ENCODE results near the gene SLC25A18.

DNA sequence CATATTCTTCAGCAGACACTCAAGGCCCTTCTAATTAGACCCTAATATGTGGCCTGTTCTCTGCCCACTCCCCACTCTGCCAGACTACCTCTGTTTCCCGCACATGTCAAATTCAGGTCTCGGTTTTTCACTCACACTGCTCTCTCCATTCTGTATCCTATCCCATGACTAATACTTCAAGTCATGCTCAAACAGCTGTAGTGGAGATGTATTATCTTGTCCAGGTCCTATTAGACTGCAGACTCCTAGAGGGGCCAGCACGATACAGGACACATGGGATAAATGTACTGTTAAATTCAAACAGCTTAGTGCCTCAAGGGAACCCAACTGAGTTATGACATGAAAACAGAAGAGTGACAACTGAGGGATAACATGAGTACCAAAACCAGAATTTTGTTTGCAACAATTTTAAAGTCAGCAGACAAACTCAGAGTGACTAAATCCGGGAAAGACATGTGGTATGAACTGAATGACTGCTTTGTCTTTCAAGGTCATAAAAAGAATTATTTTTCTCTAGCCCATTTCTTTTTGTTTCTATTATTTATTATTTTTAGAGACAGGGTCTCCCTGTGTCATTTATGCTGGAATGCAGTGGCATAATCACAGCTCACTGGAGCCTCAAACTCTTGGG is 44.7 kb downstream of the SLC25A18 start:
- TF ChIP-seq POLR2A (IDR thresholded peaks at IDR 0.05) = no peak
- TF ChIP-seq, protein P1, sequence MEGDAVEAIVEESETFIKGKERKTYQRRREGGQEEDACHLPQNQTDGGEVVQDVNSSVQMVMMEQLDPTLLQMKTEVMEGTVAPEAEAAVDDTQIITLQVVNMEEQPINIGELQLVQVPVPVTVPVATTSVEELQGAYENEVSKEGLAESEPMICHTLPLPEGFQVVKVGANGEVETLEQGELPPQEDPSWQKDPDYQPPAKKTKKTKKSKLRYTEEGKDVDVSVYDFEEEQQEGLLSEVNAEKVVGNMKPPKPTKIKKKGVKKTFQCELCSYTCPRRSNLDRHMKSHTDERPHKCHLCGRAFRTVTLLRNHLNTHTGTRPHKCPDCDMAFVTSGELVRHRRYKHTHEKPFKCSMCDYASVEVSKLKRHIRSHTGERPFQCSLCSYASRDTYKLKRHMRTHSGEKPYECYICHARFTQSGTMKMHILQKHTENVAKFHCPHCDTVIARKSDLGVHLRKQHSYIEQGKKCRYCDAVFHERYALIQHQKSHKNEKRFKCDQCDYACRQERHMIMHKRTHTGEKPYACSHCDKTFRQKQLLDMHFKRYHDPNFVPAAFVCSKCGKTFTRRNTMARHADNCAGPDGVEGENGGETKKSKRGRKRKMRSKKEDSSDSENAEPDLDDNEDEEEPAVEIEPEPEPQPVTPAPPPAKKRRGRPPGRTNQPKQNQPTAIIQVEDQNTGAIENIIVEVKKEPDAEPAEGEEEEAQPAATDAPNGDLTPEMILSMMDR (IDR thresholded peaks at IDR 0.05) = no peak

All from right lobe of liver (tissue), 4 donors.